K562 (cell line): Measurements from ENCODE around the gene SPEG.

Source experiments
- CC2D1A ChIP-seq: fragments of 450-650 bp; IDR thresholded peaks from 2 replicates; pipeline ENCODE4 v1.6.1; 2017; ENCODE audit warnings: mild to moderate bottlenecking
- EZH2 ChIP-seq: IDR thresholded peaks from 2 replicates; pipeline ENCODE4 v1.6.1; 2012; ENCODE audit warnings: low read depth, mild to moderate bottlenecking, inconsistent platforms, low read length, borderline replicate concordance
- HDAC1 ChIP-seq, 2 experiments: fragments of 450-650 bp; IDR thresholded peaks; 2 replicates each; pipeline ENCODE4 v1.6.1; 2016 to 2017; ENCODE audit warnings: inconsistent platforms in 1 of 2, mild to moderate bottlenecking in 1 of 2, moderate library complexity in 1 of 2
- MEIS2 ChIP-seq: fragments of 450-650 bp; IDR thresholded peaks from 2 replicates; pipeline ENCODE4 v1.6.1; 2014; ENCODE audit warnings: mild to moderate bottlenecking; ENCODE audit not compliant: partially characterized antibody
- USF2 ChIP-seq: sonication (generic); formaldehyde crosslinking; IDR thresholded peaks from 2 replicates; pipeline ENCODE4 v1.5.0; 2020; ENCODE audit warnings: missing genetic modification reagents
- TF ChIP-seq, protein P1 (sequence below), 3 experiments: IDR thresholded peaks in 2 of 3; conservative IDR thresholded peaks in 1 of 3; 2 replicates each; pipeline ENCODE4 v1.5.1; 2011 to 2012; ENCODE audit warnings: low read length in 3 of 3, mild to moderate bottlenecking in 3 of 3, control low read depth in 2 of 3, improper control_type of control experiment in 1 of 3, inconsistent platforms in 1 of 3, low read depth in 1 of 3, mixed read lengths in 1 of 3, moderate library complexity in 1 of 3; ENCODE audit not compliant: insufficient read depth in 2 of 3

DNA sequence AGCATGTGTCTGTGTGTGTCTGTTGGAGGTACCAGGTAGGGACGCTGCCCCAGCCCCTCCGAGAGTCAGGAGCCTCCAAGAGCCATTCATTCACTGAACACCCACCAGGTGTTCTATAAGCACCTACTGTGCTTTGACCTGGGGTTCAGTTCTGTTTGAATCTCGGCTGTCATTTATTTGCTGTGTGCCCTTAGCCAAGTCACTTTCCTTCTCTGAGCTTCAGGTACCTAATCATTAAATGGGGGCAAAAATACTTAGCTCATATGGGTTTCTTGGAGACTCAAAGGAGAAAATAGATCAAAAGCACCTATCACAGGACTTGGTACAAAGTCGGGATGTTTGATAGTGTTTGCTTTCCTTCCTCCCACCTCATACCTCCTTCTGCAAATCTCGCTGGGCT, 92.8 kb downstream of the SPEG start:
- TF ChIP-seq EZH2 (no peak), MEIS2 (no peak), USF2 (CRISPR knock-in tag) (no peak), CC2D1A (no peak), HDAC1 (IDR thresholded peaks at IDR 0.05) (no peak)
- TF ChIP-seq, protein P1, sequence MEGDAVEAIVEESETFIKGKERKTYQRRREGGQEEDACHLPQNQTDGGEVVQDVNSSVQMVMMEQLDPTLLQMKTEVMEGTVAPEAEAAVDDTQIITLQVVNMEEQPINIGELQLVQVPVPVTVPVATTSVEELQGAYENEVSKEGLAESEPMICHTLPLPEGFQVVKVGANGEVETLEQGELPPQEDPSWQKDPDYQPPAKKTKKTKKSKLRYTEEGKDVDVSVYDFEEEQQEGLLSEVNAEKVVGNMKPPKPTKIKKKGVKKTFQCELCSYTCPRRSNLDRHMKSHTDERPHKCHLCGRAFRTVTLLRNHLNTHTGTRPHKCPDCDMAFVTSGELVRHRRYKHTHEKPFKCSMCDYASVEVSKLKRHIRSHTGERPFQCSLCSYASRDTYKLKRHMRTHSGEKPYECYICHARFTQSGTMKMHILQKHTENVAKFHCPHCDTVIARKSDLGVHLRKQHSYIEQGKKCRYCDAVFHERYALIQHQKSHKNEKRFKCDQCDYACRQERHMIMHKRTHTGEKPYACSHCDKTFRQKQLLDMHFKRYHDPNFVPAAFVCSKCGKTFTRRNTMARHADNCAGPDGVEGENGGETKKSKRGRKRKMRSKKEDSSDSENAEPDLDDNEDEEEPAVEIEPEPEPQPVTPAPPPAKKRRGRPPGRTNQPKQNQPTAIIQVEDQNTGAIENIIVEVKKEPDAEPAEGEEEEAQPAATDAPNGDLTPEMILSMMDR (IDR thresholded peaks at IDR 0.05 in 2 of 3, conservative IDR thresholded peaks at IDR 0.05 in 1 of 3; ENCODE audit: insufficient read depth in 2 of 3, low read depth in 1 of 3, low read length in 3 of 3): no peak
